Liver (tissue), 9 donors: ENCODE data around the gene TMEM117. TPM values are rescaled to one million over a fixed set of nuclear protein-coding genes. Genes with fewer than 3 reads are reported as not detected.

ENCODE experiments used
- DNase-seq: peaks from one replicate; pipeline ENCODE4 v3.0.0-alpha.2; 2017; ENCODE audit warnings: low spot score
- H3K27ac ChIP-seq, 2 donors: one replicate each; pipeline ENCODE4 v1.7.0; 2013; ENCODE audit warnings: inconsistent platforms in 2 of 2, low read length in 2 of 2, control low read depth in 1 of 2, low read depth in 1 of 2, mild to moderate bottlenecking in 1 of 2
- H3K27me3 ChIP-seq, 4 donors: one replicate each; pipeline versions ENCODE4 v1.6.1 to v1.7.0; 2013; ENCODE audit warnings: low read length in 3 of 4, inconsistent platforms in 1 of 4, mild to moderate bottlenecking in 1 of 4, moderate library complexity in 1 of 4; ENCODE audit not compliant: control insufficient read depth in 4 of 4, insufficient read depth in 4 of 4
- H3K36me3 ChIP-seq, 4 donors: one replicate each; pipeline versions ENCODE4 v1.6.1 to v1.7.0; 2013; ENCODE audit warnings: low read length in 3 of 4, mild to moderate bottlenecking in 3 of 4, low read depth in 1 of 4, moderate library complexity in 1 of 4; ENCODE audit not compliant: control insufficient read depth in 4 of 4, insufficient read depth in 3 of 4
- H3K4me1 ChIP-seq, 4 donors: one replicate each; pipeline versions ENCODE4 v1.6.1 to v1.7.0; 2013; ENCODE audit warnings: low read length in 3 of 4, mild to moderate bottlenecking in 3 of 4, moderate library complexity in 1 of 4; ENCODE audit not compliant: control insufficient read depth in 4 of 4, insufficient read depth in 4 of 4
- H3K4me3 ChIP-seq, 3 donors: one replicate each; pipeline versions ENCODE4 v1.6.1 to v1.7.0; 2013; ENCODE audit warnings: low read length in 3 of 3, control low read depth in 1 of 3, low read depth in 1 of 3, mild to moderate bottlenecking in 1 of 3
- H3K9ac ChIP-seq, 2 donors: one replicate each; pipeline ENCODE4 v1.7.0; 2013; ENCODE audit warnings: low read length in 2 of 2, mild to moderate bottlenecking in 2 of 2, moderate library complexity in 2 of 2, control low read depth in 1 of 2, low read depth in 1 of 2
- H3K9me3 ChIP-seq, 4 donors: one replicate each; pipeline versions ENCODE4 v1.6.1 to v1.7.0; 2013; ENCODE audit warnings: low read length in 3 of 4; ENCODE audit not compliant: control insufficient read depth in 4 of 4
- EGR1 ChIP-seq, 2 donors: IDR thresholded peaks; 2 replicates each; pipeline ENCODE4 v1.6.1; 2016 to 2018; ENCODE audit warnings: antibody characterized with exemption in 2 of 2, low read depth in 2 of 2
- FOXA1 ChIP-seq: IDR thresholded peaks from 2 replicates; pipeline ENCODE4 v1.6.1; 2016; ENCODE audit warnings: antibody characterized with exemption
- FOXA2 ChIP-seq: IDR thresholded peaks from 2 replicates; pipeline ENCODE4 v1.6.1; 2016; ENCODE audit warnings: antibody characterized with exemption
- GABPA ChIP-seq, 2 donors: IDR thresholded peaks in 1 of 2; conservative IDR thresholded peaks in 1 of 2; 2 replicates each; pipeline ENCODE4 v1.6.1; 2016; ENCODE audit warnings: antibody characterized with exemption in 2 of 2, mild to moderate bottlenecking in 1 of 2, moderate library complexity in 1 of 2
- HNF4A ChIP-seq, 2 donors: conservative IDR thresholded peaks; 2 replicates each; pipeline ENCODE4 v1.6.1; 2016; ENCODE audit warnings: antibody characterized with exemption in 2 of 2, mild to moderate bottlenecking in 2 of 2
- JUND ChIP-seq, 2 donors: IDR thresholded peaks; 2 replicates each; pipeline ENCODE4 v1.6.1; 2016; ENCODE audit warnings: antibody characterized with exemption in 2 of 2
- NR2F2 ChIP-seq: IDR thresholded peaks from 2 replicates; pipeline ENCODE4 v1.6.1; 2016; ENCODE audit warnings: antibody characterized with exemption
- RAD21 ChIP-seq, 2 donors: IDR thresholded peaks; 2 replicates each; pipeline ENCODE4 v1.6.1; 2016; ENCODE audit warnings: antibody characterized with exemption in 2 of 2, mild to moderate bottlenecking in 2 of 2
- RXRA ChIP-seq, 2 donors: IDR thresholded peaks; 2 replicates each; pipeline ENCODE4 v1.6.1; 2017 to 2018; ENCODE audit warnings: antibody characterized with exemption in 2 of 2, mild to moderate bottlenecking in 1 of 2
- SP1 ChIP-seq: IDR thresholded peaks from 2 replicates; pipeline ENCODE4 v1.6.1; 2018; ENCODE audit warnings: antibody characterized with exemption, mild to moderate bottlenecking
- TAF1 ChIP-seq: conservative IDR thresholded peaks from 2 replicates; pipeline ENCODE4 v1.6.1; 2016; ENCODE audit warnings: antibody characterized with exemption, mild to moderate bottlenecking
- YY1 ChIP-seq: IDR thresholded peaks from 2 replicates; pipeline ENCODE4 v1.6.1; 2016; ENCODE audit warnings: antibody characterized with exemption, mild to moderate bottlenecking
- WGBS: extraction: QIAGEN DNeasy Blood & Tissue Kit; methylation state at CpG from one replicate; pipeline ENCODE4 v1.1.7; 2013; 5-methylcytosine and 5-hydroxymethylcytosine counted together
- polyA plus RNA-seq, 2 donors: library from polyadenylated mRNA; stranded (reverse) in 1 of 2; unstranded in 1 of 2; fragments of 200-250 nt in 1 of 2; fragments of >200 nt in 1 of 2; fragmentation: Nextera tagmentation in 1 of 2; extraction: Ambion mirVana in 1 of 2; gene quantifications; one replicate each; pipeline versions ENCODE4 v1.2.1 to v1.2.3, GENCODE V29; 2013 to 2015
- total RNA-seq, 2 donors: library from RNA; depleted of rRNA; stranded (reverse); fragments of >200 nt; gene quantifications; one replicate each; pipeline ENCODE4 v1.2.3, GENCODE V29; 2014
- TF ChIP-seq, protein P1 (sequence below): fragments of 150-350 bp; IDR thresholded peaks from 2 replicates; pipeline ENCODE4 v1.5.1; 2017; ENCODE audit warnings: improper control_type of control experiment, low read depth, low read length; ENCODE audit not compliant: missing input control
- TF ChIP-seq, protein P2 (sequence below): IDR thresholded peaks from 2 replicates; pipeline ENCODE4 v1.6.1; 2016; ENCODE audit warnings: antibody characterized with exemption
- TF ChIP-seq, protein P3 (sequence below): IDR thresholded peaks from 2 replicates; pipeline ENCODE4 v1.6.1; 2016; ENCODE audit warnings: antibody characterized with exemption
- TF ChIP-seq, protein P4 (sequence below): IDR thresholded peaks from 2 replicates; pipeline ENCODE4 v1.6.1; 2016; ENCODE audit warnings: antibody characterized with exemption, mild to moderate bottlenecking
- TF ChIP-seq, protein P5 (sequence below): IDR thresholded peaks from 2 replicates; pipeline ENCODE4 v1.6.1; 2016; ENCODE audit warnings: antibody characterized with exemption
- donor health status: healthy.
- donor health status: healthy.
- donor health status: healthy.
- donor health status: healthy.
- donor health status: healthy.

The TMEM117 gene
- total and polyA plus RNA-seq, 4 donors = 2.0 to 5.9 (median 3.9) TPM

DNA sequence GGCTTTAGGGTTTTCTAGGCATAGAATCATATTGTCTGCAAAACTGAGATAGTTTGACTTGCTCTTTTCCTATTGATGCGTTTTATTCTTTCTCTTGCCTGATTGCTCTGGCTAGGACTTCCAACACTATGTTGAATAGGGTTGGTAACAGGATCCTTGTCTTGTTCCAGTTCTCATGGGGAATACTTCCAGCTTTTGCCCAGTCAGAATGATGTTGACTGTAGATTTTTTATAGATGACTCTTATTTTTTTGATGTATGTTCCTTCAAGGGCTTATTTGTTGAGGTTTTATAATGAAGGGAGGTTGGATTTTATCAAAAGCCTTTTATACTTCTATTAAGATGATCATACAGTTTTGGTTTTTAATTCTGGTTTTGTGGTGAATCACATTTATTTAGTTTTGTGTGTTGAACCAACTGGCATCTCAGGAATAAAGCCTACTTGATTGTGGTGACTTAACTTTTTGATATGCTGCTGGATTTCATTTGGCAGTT, 478.2 kb downstream of the TMEM117 start:
- Histone ChIP-seq H3K27ac (no peak overlapping the region), H3K9ac (no peak overlapping the region), H3K4me1 (no peaks in the 10 kb centered on the region), H3K36me3 (no peaks in the 10 kb centered on the region), H3K9me3 (peaks cover 0 to 3% (median 0%) of the 10 kb centered on the region in 4 donors), H3K4me3 (no peak overlapping the region), H3K27me3 (no peaks in the 10 kb centered on the region)
- TF ChIP-seq FOXA1 = no peak
- TF ChIP-seq JUND (IDR thresholded peaks at IDR 0.05) = no peak
- no peak for TF ChIP-seq HNF4A (conservative IDR thresholded peaks at IDR 0.05)
- TF ChIP-seq GABPA (IDR thresholded peaks at IDR 0.05 in 1 of 2, conservative IDR thresholded peaks at IDR 0.05 in 1 of 2) = no peak
- TF ChIP-seq, protein P1, sequence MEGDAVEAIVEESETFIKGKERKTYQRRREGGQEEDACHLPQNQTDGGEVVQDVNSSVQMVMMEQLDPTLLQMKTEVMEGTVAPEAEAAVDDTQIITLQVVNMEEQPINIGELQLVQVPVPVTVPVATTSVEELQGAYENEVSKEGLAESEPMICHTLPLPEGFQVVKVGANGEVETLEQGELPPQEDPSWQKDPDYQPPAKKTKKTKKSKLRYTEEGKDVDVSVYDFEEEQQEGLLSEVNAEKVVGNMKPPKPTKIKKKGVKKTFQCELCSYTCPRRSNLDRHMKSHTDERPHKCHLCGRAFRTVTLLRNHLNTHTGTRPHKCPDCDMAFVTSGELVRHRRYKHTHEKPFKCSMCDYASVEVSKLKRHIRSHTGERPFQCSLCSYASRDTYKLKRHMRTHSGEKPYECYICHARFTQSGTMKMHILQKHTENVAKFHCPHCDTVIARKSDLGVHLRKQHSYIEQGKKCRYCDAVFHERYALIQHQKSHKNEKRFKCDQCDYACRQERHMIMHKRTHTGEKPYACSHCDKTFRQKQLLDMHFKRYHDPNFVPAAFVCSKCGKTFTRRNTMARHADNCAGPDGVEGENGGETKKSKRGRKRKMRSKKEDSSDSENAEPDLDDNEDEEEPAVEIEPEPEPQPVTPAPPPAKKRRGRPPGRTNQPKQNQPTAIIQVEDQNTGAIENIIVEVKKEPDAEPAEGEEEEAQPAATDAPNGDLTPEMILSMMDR = no peak
- no peak for TF ChIP-seq RAD21 (IDR thresholded peaks at IDR 0.05)
- no peak for TF ChIP-seq RXRA (IDR thresholded peaks at IDR 0.05)
- no peak for TF ChIP-seq YY1
- TF ChIP-seq SP1 = no peak
- no peak for TF ChIP-seq EGR1 (IDR thresholded peaks at IDR 0.05; ENCODE audit: low read depth in 2 of 2)
- TF ChIP-seq FOXA2 = no peak
- WGBS = 98% methylated on average over 1 of the region's 1 CpG
- DNase-seq = no peak

DNA sequence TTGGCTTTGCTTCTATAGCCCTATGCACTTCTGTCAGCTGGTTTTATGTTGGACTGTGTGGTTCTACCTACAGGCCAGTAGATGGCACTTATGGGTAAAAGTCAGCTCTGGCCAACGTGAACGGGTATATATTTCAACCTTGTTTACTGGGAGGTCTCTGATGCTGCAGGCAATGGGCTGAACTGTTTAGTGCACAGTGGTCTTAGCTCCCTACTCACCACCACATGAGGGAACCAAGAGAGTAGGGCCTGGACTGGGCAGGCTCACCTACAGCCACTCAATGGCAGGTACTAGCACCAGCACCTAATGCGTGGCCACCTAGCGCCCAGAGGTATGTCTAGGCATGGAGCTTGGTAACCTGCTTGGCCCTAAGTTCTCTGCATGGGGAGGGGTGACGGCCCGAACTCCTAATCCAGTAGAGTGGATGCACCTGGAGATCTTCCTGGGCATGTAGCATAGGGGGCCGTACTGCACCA, 481.8 kb downstream of the TMEM117 start:
- Histone ChIP-seq H3K9ac (no peak overlapping the region), H3K27me3 (no peaks in the 10 kb centered on the region), H3K4me1 (no peaks in the 10 kb centered on the region), H3K4me3 (no peak overlapping the region), H3K27ac (no peak overlapping the region), H3K9me3 (no peaks in the 10 kb centered on the region), H3K36me3 (no peaks in the 10 kb centered on the region)
- TF ChIP-seq RAD21 (IDR thresholded peaks at IDR 0.05) = peak in 1 of 2 donors; percentile 43
- TF ChIP-seq, protein P2, sequence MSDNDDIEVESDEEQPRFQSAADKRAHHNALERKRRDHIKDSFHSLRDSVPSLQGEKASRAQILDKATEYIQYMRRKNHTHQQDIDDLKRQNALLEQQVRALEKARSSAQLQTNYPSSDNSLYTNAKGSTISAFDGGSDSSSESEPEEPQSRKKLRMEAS = no peak
- 79% methylated on average over 7 of the region's 7 CpGs for WGBS
- no peak for DNase-seq

DNA sequence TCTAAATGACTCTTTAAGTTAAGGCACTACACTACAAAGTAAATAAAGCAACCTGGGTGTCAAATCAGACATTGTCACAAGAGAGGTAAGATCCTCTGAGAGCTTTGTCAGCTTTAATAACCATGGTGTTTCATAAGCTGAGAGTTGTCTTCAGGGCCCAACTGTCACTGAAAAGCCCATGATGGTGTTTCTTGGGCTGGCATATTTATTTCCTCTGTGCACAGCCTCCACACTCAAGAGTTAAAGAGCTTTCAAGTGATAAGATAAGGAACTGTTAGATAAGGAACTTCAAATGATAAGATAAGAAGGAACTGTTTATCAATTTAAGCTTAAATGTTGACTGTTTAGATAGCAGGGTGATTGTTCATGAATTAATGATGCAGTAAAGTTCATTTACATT, 495.4 kb downstream of the TMEM117 start:
- H3K9ac ChIP-seq = no peak overlapping the region
- no peaks in the 10 kb centered on the region for H3K36me3 ChIP-seq
- no peak for DNase-seq
- no peaks in the 10 kb centered on the region for H3K27me3 ChIP-seq
- H3K4me1 ChIP-seq = peaks cover 0 to 3% (median 0%) of the 10 kb centered on the region in 4 donors
- H3K9me3 ChIP-seq = no peaks in the 10 kb centered on the region
- H3K27ac ChIP-seq = no peak overlapping the region
- H3K4me3 ChIP-seq = no peak overlapping the region
- TF ChIP-seq RXRA (IDR thresholded peaks at IDR 0.05) (no peak), JUND (IDR thresholded peaks at IDR 0.05) (no peak), GABPA (IDR thresholded peaks at IDR 0.05 in 1 of 2, conservative IDR thresholded peaks at IDR 0.05 in 1 of 2) (no peak), TAF1 (no peak), NR2F2 (no peak), EGR1 (IDR thresholded peaks at IDR 0.05; ENCODE audit: low read depth in 2 of 2) (no peak), SP1 (no peak), FOXA2 (no peak), RAD21 (IDR thresholded peaks at IDR 0.05) (no peak)
- TF ChIP-seq, protein P3, sequence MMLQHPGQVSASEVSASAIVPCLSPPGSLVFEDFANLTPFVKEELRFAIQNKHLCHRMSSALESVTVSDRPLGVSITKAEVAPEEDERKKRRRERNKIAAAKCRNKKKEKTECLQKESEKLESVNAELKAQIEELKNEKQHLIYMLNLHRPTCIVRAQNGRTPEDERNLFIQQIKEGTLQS = no peak
- TF ChIP-seq, protein P2 = no peak
- TF ChIP-seq, protein P4, sequence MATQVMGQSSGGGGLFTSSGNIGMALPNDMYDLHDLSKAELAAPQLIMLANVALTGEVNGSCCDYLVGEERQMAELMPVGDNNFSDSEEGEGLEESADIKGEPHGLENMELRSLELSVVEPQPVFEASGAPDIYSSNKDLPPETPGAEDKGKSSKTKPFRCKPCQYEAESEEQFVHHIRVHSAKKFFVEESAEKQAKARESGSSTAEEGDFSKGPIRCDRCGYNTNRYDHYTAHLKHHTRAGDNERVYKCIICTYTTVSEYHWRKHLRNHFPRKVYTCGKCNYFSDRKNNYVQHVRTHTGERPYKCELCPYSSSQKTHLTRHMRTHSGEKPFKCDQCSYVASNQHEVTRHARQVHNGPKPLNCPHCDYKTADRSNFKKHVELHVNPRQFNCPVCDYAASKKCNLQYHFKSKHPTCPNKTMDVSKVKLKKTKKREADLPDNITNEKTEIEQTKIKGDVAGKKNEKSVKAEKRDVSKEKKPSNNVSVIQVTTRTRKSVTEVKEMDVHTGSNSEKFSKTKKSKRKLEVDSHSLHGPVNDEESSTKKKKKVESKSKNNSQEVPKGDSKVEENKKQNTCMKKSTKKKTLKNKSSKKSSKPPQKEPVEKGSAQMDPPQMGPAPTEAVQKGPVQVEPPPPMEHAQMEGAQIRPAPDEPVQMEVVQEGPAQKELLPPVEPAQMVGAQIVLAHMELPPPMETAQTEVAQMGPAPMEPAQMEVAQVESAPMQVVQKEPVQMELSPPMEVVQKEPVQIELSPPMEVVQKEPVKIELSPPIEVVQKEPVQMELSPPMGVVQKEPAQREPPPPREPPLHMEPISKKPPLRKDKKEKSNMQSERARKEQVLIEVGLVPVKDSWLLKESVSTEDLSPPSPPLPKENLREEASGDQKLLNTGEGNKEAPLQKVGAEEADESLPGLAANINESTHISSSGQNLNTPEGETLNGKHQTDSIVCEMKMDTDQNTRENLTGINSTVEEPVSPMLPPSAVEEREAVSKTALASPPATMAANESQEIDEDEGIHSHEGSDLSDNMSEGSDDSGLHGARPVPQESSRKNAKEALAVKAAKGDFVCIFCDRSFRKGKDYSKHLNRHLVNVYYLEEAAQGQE = no peak
- TF ChIP-seq, protein P1 = no peak
- TF ChIP-seq, protein P5, sequence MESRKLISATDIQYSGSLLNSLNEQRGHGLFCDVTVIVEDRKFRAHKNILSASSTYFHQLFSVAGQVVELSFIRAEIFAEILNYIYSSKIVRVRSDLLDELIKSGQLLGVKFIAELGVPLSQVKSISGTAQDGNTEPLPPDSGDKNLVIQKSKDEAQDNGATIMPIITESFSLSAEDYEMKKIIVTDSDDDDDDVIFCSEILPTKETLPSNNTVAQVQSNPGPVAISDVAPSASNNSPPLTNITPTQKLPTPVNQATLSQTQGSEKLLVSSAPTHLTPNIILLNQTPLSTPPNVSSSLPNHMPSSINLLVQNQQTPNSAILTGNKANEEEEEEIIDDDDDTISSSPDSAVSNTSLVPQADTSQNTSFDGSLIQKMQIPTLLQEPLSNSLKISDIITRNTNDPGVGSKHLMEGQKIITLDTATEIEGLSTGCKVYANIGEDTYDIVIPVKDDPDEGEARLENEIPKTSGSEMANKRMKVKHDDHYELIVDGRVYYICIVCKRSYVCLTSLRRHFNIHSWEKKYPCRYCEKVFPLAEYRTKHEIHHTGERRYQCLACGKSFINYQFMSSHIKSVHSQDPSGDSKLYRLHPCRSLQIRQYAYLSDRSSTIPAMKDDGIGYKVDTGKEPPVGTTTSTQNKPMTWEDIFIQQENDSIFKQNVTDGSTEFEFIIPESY = no peak
